Naive thymus-derived CD4-positive, alpha-beta T cell (primary cell): ENCODE results near the gene RELN. TPM values are rescaled to one million over a fixed set of nuclear protein-coding genes. Genes with fewer than 3 reads are reported as not detected.

ENCODE experiments used
- ATAC-seq: fragments of 150-1000 bp; cut with Tn5 transposase; 2 replicates; pipeline ENCODE4 v1.10.0; 2021; ENCODE audit warnings: mild to moderate bottlenecking, moderate library complexity
- CTCF ChIA-PET: fragments of 350-600 bp; sonication (Branson Sonifier 250); formaldehyde crosslinking; loops from one replicate; lab custom pipeline; 2021; ENCODE audit warnings: antibody characterized with exemption; lab: Charles Lee
- POLR2A ChIA-PET: fragments of 350-600 bp; sonication (Branson Sonifier 250); formaldehyde crosslinking; loops from one replicate; lab custom pipeline; 2021; ENCODE audit warnings: antibody characterized with exemption, inconsistent platforms; lab: Charles Lee
- DNase-seq, 9 donors: peaks; one replicate each; pipeline versions ENCODE4 v3.0.0 to v3.0.0-alpha.2; 2020 to 2022; ENCODE audit warnings: mixed read lengths in 1 of 9
- H3K27ac ChIP-seq: one replicate; pipeline ENCODE4 v1.7.0; 2013; ENCODE audit warnings: mild to moderate bottlenecking, low read depth, low read length, moderate library complexity
- H3K27me3 ChIP-seq, 2 donors: one replicate each; pipeline ENCODE4 v1.7.0; 2013; ENCODE audit warnings: low read length in 2 of 2, mild to moderate bottlenecking in 2 of 2, moderate library complexity in 2 of 2; ENCODE audit not compliant: control insufficient read depth in 2 of 2, insufficient read depth in 2 of 2
- H3K36me3 ChIP-seq, 3 experiments: 1 replicate in 2 of 3; 2 replicates in 1 of 3; pipeline ENCODE4 v1.7.0; 2013; ENCODE audit warnings: low read length in 3 of 3, mild to moderate bottlenecking in 3 of 3, moderate library complexity in 1 of 3; ENCODE audit not compliant: insufficient read depth in 3 of 3, control insufficient read depth in 2 of 3
- H3K4me1 ChIP-seq, 2 donors: one replicate each; pipeline ENCODE4 v1.7.0; 2013; ENCODE audit warnings: low read length in 2 of 2, mild to moderate bottlenecking in 2 of 2, moderate library complexity in 1 of 2; ENCODE audit not compliant: control insufficient read depth in 2 of 2, insufficient read depth in 2 of 2
- H3K4me3 ChIP-seq: 2 replicates; pipeline ENCODE4 v1.7.0; 2013; ENCODE audit warnings: mild to moderate bottlenecking, low read length
- H3K9me3 ChIP-seq, 3 experiments: 1 replicate in 2 of 3; 2 replicates in 1 of 3; pipeline ENCODE4 v1.7.0; 2013; ENCODE audit warnings: low read length in 3 of 3; ENCODE audit not compliant: control insufficient read depth in 2 of 3
- H3K27ac Mint-ChIP-seq, 9 donors: one replicate each; pipeline ENCODE4 v1.8.0; 2020 to 2022; ENCODE audit warnings: mixed read lengths in 9 of 9, mild to moderate bottlenecking in 8 of 9, moderate library complexity in 5 of 9, inconsistent platforms in 2 of 9
- H3K27me3 Mint-ChIP-seq, 5 donors: one replicate each; pipeline ENCODE4 v1.8.0; 2021 to 2022; ENCODE audit warnings: mixed read lengths in 5 of 5, mild to moderate bottlenecking in 1 of 5
- H3K36me3 Mint-ChIP-seq, 5 donors: one replicate each; pipeline ENCODE4 v1.8.0; 2020 to 2022; ENCODE audit warnings: mixed read lengths in 5 of 5, mild to moderate bottlenecking in 3 of 5, inconsistent platforms in 1 of 5
- H3K4me1 Mint-ChIP-seq, 7 donors: one replicate each; pipeline ENCODE4 v1.8.0; 2020 to 2022; ENCODE audit warnings: mixed read lengths in 7 of 7, mild to moderate bottlenecking in 3 of 7, inconsistent platforms in 1 of 7
- H3K4me3 Mint-ChIP-seq, 10 donors: one replicate each; pipeline ENCODE4 v1.8.0; 2020 to 2022; ENCODE audit warnings: mild to moderate bottlenecking in 10 of 10, mixed read lengths in 10 of 10, moderate library complexity in 6 of 10, inconsistent platforms in 2 of 10
- H3K9me3 Mint-ChIP-seq, 11 donors: one replicate each; pipeline ENCODE4 v1.8.0; 2020 to 2022; ENCODE audit warnings: mixed read lengths in 11 of 11, mild to moderate bottlenecking in 4 of 11, inconsistent platforms in 1 of 11, moderate library complexity in 1 of 11
- intact Hi-C, 2 donors: fragments of 100-400 bp; cut with micrococcal nuclease; formaldehyde crosslinking; loops; one replicate each; pipeline ENCODE4 v1.15.1; 2023
- polyA plus RNA-seq, 2 donors: library from polyadenylated mRNA; unstranded; fragments of 300-500 nt; fragmentation: Illumina TruSeq; gene quantifications; one replicate each; pipeline ENCODE4 v1.2.3, GENCODE V29; 2021
- total RNA-seq, 6 experiments: library from RNA in 5 of 6; stranded (reverse) in 5 of 6; gene quantifications; 1 replicate in 5 of 6; 2 replicates in 1 of 6; pipeline ENCODE4 v1.2.3 and lab custom pipeline; 2021 to 2026

RELN gene
- total and polyA plus RNA-seq, 7 experiments from 2014 or later, result not detected

DNA sequence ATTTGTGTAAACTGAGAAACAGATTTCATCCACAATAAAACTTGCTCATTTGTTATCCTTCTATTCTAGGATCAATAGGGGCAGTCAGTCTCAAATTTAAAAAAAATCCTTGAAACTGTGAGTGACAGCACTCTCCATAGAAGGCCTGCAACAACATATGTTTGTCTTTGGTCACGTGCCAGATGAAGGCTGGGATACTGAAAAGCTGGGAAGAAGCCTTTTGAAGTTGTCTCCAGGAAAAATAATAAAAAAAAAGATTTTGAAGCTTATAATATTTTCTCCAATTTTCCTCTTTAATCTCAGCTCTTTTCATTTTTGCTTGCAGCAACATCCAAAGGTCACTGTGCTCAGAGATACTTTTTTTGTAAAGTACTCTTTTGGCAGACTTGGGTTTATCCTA, 414.9 kb downstream of the RELN start:
- POLR2A ChIA-PET, result no interaction called here
- peaks cover 11 to 25% (median 20%) of the 10 kb centered on the region in 5 donors for H3K27me3 Mint-ChIP-seq
- no peak for ATAC-seq

DNA sequence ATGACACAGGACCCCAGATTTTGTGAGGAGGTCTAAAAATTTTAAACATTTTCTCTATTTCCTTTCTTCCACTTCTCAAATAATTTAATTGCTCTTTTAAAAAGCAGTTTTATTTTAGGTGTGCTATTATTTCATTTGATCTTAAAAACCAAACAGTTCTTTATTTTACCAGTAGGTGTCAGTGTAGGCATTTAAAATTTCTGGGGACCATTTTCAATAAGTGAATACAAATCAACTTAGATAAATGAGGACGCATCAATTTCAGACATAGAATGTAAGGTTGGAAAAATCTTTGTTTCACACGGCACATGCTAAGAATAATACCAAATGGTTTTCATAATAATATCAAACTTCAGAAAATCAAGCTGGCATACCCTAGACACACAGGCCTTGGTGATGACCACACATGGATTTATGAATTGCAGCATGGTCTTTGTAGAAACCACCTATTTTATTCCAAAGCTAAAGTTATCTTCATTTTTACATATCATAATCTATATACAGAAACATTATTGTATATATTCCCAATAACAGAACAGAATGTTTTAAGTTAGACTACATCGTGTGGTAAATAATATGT, 415.9 kb downstream of the RELN start:
- no peak overlapping the region for H3K4me3 Mint-ChIP-seq
- CTCF ChIA-PET, result interaction anchor here (0.7 to 1.2 kb wide), 3 partner anchors 9 to 1345 kb away, joined by 3 read pairs; no protein-coding TSS in a partner anchor
- DNase-seq (peak in 6 of 9 donors; percentile 3 to 35 (median 23)), ATAC-seq (no peak)
- POLR2A ChIA-PET, result no interaction called here
- H3K27me3 ChIP-seq, result no peaks in the 10 kb centered on the region
- H3K36me3 Mint-ChIP-seq, result no peaks in the 10 kb centered on the region
- no peak overlapping the region for H3K27ac ChIP-seq
- H3K27me3 Mint-ChIP-seq, result peaks cover 11 to 19% (median 15%) of the 10 kb centered on the region in 5 donors
- H3K4me1 Mint-ChIP-seq, result no peaks in the 10 kb centered on the region
- no peaks in the 10 kb centered on the region for H3K4me1 ChIP-seq
- H3K9me3 Mint-ChIP-seq, result no peaks in the 10 kb centered on the region
- H3K4me3 ChIP-seq, result no peak overlapping the region
- no peaks in the 10 kb centered on the region for H3K36me3 ChIP-seq
- intact Hi-C loops, result loop anchor here (1.0 to 5.0 kb wide), 5 partner anchors 583 to 1345 kb away; no protein-coding TSS in a partner anchor
- no peaks in the 10 kb centered on the region for H3K9me3 ChIP-seq
- H3K27ac Mint-ChIP-seq, result no peak overlapping the region

More for the DNA sequence above, 414.9 kb downstream of the RELN start:
- Mint-ChIP-seq H3K4me1 (no peaks in the 10 kb centered on the region), H3K27ac (no peak overlapping the region), H3K9me3 (no peaks in the 10 kb centered on the region), H3K36me3 (no peaks in the 10 kb centered on the region), H3K4me3 (no peak overlapping the region)
- Histone ChIP-seq H3K4me3 (no peak overlapping the region), H3K9me3 (no peaks in the 10 kb centered on the region), H3K4me1 (no peaks in the 10 kb centered on the region), H3K27ac (no peak overlapping the region), H3K27me3 (no peaks in the 10 kb centered on the region), H3K36me3 (no peaks in the 10 kb centered on the region)
- intact Hi-C loops, result loop anchor here (5.0 kb wide), 2 partner anchors 693 to 1273 kb away; no protein-coding TSS in a partner anchor
- CTCF ChIA-PET, result interaction anchor here (0.9 to 1.8 kb wide), 4 partner anchors 10 to 1339 kb away, joined by 3 to 5 read pairs (median 4); no protein-coding TSS in a partner anchor
- DNase-seq, result no peak

DNA sequence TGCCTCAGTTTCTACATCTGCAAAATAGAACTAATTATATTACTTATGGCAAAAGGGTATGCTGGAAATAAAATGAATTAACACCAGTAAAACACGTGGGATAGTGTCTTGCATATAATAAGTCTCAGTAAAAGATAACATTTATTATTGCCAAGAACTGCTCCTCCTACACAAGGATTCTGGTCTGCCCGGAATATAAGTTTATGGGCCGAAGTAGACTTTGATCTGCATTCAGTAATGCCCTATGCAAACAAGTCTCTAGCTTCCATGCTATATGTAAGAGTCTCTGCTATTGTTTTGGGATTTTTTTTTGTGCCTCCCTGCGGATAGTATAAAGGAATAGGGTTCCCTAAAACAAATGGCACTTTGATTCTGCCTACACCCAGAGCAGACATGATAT, 417.9 kb downstream of the RELN start:
- no peaks in the 10 kb centered on the region for H3K9me3 ChIP-seq
- no peaks in the 10 kb centered on the region for H3K27me3 ChIP-seq
- ChIA-PET CTCF (no interaction called here), POLR2A (no interaction called here)
- no peaks in the 10 kb centered on the region for H3K9me3 Mint-ChIP-seq
- ATAC-seq (no peak), DNase-seq (no peak)
- H3K36me3 Mint-ChIP-seq, result no peaks in the 10 kb centered on the region
- no peak overlapping the region for H3K27ac Mint-ChIP-seq
- no peaks in the 10 kb centered on the region for H3K4me1 ChIP-seq
- H3K4me1 Mint-ChIP-seq, result no peaks in the 10 kb centered on the region
- H3K27ac ChIP-seq, result no peak overlapping the region
- H3K4me3 Mint-ChIP-seq, result no peak overlapping the region
- intact Hi-C loops, result loop anchor here (5.0 kb wide), 2 partner anchors 696 to 1276 kb away; no protein-coding TSS in a partner anchor
- peaks cover 8 to 18% (median 15%) of the 10 kb centered on the region in 5 donors for H3K27me3 Mint-ChIP-seq
- no peak overlapping the region for H3K4me3 ChIP-seq
- H3K36me3 ChIP-seq, result no peaks in the 10 kb centered on the region

DNA sequence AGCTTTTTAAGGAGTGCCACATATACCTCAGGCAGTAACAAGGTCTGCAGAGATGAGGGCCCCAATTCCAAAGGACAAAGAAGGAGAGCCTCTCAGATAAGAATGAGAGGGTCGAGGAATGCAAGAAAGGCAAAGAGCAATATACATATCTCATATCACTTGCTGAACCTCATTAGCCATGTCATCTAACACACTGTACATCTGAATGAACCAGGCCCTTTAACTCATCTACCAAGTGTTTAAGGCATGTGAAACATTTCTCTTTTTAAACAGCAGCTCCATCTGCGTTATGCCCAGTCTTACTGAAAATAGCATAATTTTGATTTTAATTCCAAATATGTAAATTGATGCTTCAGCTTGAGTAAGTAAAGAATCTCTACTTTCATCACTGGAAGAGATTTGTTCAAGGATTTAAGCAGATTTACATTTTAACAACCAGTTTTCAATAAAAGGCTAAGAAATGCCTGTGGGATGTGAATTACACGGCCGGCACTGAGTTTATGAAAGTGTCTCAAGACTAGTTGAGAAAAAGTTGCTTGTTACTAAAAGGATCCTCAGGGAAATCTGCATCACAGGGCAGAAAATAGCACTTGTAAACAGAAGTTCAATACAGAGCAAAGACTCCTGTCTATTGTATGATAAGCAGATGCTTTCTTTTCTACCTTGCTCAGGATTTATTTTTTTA, 419.7 kb downstream of the RELN start:
- DNase-seq (no peak), ATAC-seq (no peak)
- intact Hi-C loops, result loop anchor here (5.0 kb wide), 2 partner anchors 698 to 1278 kb away; no protein-coding TSS in a partner anchor
- no peaks in the 10 kb centered on the region for H3K36me3 Mint-ChIP-seq
- POLR2A ChIA-PET, result no interaction called here
- no peaks in the 10 kb centered on the region for H3K4me1 Mint-ChIP-seq
- H3K9me3 Mint-ChIP-seq, result no peaks in the 10 kb centered on the region
- H3K27me3 Mint-ChIP-seq, result peaks cover 10 to 20% (median 15%) of the 10 kb centered on the region in 5 donors
- Histone ChIP-seq H3K4me1 (no peaks in the 10 kb centered on the region), H3K9me3 (no peaks in the 10 kb centered on the region), H3K27me3 (no peaks in the 10 kb centered on the region), H3K4me3 (no peak overlapping the region), H3K27ac (no peak overlapping the region), H3K36me3 (no peaks in the 10 kb centered on the region)
- CTCF ChIA-PET, result no interaction called here
- H3K27ac Mint-ChIP-seq, result no peak overlapping the region
- no peak overlapping the region for H3K4me3 Mint-ChIP-seq

DNA sequence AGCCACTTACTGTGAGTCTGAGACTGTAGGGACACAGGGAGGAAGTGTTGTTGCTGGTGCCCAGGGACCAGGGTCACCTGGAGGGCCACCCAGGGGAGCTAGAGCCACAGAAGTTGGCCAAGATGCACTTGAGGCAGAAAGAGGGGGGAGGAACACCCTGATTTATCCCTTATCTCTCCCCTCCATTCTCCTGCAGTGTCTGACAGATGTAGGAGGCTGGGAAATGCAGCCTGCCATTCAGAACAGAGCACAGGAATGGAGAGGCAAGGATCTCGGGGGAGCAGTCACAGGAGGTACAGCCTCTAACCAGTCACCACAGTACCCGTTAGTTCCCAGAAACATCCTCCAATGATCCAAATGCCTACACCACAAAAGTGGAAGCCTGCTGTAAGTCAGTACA, 425.0 kb downstream of the RELN start:
- ChIA-PET POLR2A (no interaction called here), CTCF (interaction anchor here (1.0 kb wide), 1 partner anchor 10 kb away, joined by 3 read pairs; no protein-coding TSS in a partner anchor)
- H3K4me1 ChIP-seq, result no peaks in the 10 kb centered on the region
- H3K27me3 ChIP-seq, result peaks cover 0 to 3% of the 10 kb centered on the region in 2 donors
- H3K9me3 Mint-ChIP-seq, result no peaks in the 10 kb centered on the region
- intact Hi-C loops, result no loop called here
- no peak overlapping the region for H3K4me3 ChIP-seq
- H3K27ac ChIP-seq, result no peak overlapping the region
- no peak overlapping the region for H3K27ac Mint-ChIP-seq
- H3K4me1 Mint-ChIP-seq, result no peaks in the 10 kb centered on the region
- no peak for DNase-seq
- H3K27me3 Mint-ChIP-seq, result peaks cover 8 to 21% (median 12%) of the 10 kb centered on the region in 5 donors
- H3K36me3 Mint-ChIP-seq, result no peaks in the 10 kb centered on the region
- no peak for ATAC-seq
- no peaks in the 10 kb centered on the region for H3K36me3 ChIP-seq
- no peak overlapping the region for H3K4me3 Mint-ChIP-seq
- H3K9me3 ChIP-seq, result no peaks in the 10 kb centered on the region

DNA sequence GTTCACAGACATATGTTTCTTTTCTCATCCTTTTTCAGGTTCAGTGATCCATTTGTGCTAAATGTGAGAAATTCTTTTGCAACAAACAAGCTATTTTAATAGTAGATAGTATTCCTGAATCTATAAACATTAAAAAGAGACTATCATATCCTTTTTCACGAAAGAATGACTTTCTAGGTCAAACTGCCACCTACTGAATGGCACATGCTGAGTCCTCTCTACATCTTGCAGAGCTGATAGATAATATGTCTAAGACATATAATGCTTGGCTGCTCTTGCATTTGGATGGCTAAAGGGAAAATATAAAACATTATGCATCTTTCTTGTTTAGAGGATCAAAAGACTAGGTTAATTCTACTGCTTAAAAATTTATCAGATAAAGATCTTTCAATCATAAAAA, 429.3 kb downstream of the RELN start:
- no peaks in the 10 kb centered on the region for H3K36me3 ChIP-seq
- H3K4me3 ChIP-seq, result no peak overlapping the region
- Mint-ChIP-seq H3K27ac (no peak overlapping the region), H3K27me3 (peaks cover 7 to 21% (median 14%) of the 10 kb centered on the region in 5 donors), H3K9me3 (no peaks in the 10 kb centered on the region), H3K36me3 (no peaks in the 10 kb centered on the region), H3K4me1 (no peaks in the 10 kb centered on the region), H3K4me3 (no peak overlapping the region)
- intact Hi-C loops, result no loop called here
- ChIA-PET CTCF (no interaction called here), POLR2A (no interaction called here)
- ATAC-seq, result no peak
- no peaks in the 10 kb centered on the region for H3K9me3 ChIP-seq
- peaks cover 0 to 3% of the 10 kb centered on the region in 2 donors for H3K27me3 ChIP-seq
- no peak overlapping the region for H3K27ac ChIP-seq
- DNase-seq, result no peak
- no peaks in the 10 kb centered on the region for H3K4me1 ChIP-seq
